Endothelial cell of umbilical vein (primary cell): ENCODE measurements around the gene RYR3.

Experiments
- CTCF ChIP-seq, 2 donors: IDR thresholded peaks; 1 replicate in 1 of 2; 2 replicates in 1 of 2; pipeline ENCODE4 v1.5.1; 2011; ENCODE audit warnings: low read length in 2 of 2, mild to moderate bottlenecking in 2 of 2, moderate library complexity in 2 of 2, control low read depth in 1 of 2, inconsistent platforms in 1 of 2, low read depth in 1 of 2; ENCODE audit not compliant: insufficient read depth in 1 of 2; ENCODE audit errors: extremely low read depth in 1 of 2
- EZH2 ChIP-seq: IDR thresholded peaks from 2 replicates; pipeline ENCODE4 v1.6.1; 2012; ENCODE audit warnings: borderline replicate concordance, low read depth, mild to moderate bottlenecking, moderate library complexity, low read length, inconsistent platforms; ENCODE audit not compliant: severe bottlenecking
- GATA2 ChIP-seq: IDR thresholded peaks from 2 replicates; pipeline ENCODE4 v1.7.0; 2011; ENCODE audit warnings: low read depth, mild to moderate bottlenecking, moderate library complexity, mixed read lengths, low read length; ENCODE audit not compliant: insufficient read length, insufficient read depth
- MAX ChIP-seq: IDR thresholded peaks from 2 replicates; pipeline ENCODE4 v1.6.1; 2011; ENCODE audit not compliant: insufficient read depth, insufficient read length
- POLR2A ChIP-seq: IDR thresholded peaks from 2 replicates; pipeline ENCODE4 v1.6.1; 2012; ENCODE audit warnings: low read depth, mild to moderate bottlenecking, control low read depth, low read length
- POLR2AphosphoS5 ChIP-seq: IDR thresholded peaks from 2 replicates; pipeline ENCODE4 v1.6.1; 2012; ENCODE audit warnings: low read depth, mild to moderate bottlenecking, control low read depth, low read length, moderate library complexity; ENCODE audit not compliant: insufficient read depth

- no peak for TF ChIP-seq CTCF (IDR thresholded peaks at IDR 0.05; ENCODE audit: extremely low read depth in 1 of 2, insufficient read depth in 1 of 2, low read depth in 1 of 2, low read length in 2 of 2)
- no peak for TF ChIP-seq MAX
- no peak for TF ChIP-seq EZH2
- no peak for TF ChIP-seq POLR2AphosphoS5
- no peak for TF ChIP-seq POLR2A
- no peak for TF ChIP-seq GATA2
Observed at GRCh38 chr15:33785366-33785765, 474.6 kb downstream of the RYR3 start.
